PFSK-1 (cell line): ENCODE results near the gene FAT4.

ENCODE experiments used
- FOXP2 ChIP-seq: optimal IDR thresholded peaks from 2 replicates; pipeline ENCODE3; 2011; ENCODE audit warnings: borderline replicate concordance, control low read depth, inconsistent platforms; ENCODE audit not compliant: insufficient read depth; ENCODE audit errors: extremely low read length, extremely low read depth
- POLR2AphosphoS5 ChIP-seq: IDR thresholded peaks from 2 replicates; pipeline ENCODE4 v1.6.1; 2012; ENCODE audit warnings: low read depth, mild to moderate bottlenecking, control low read depth, low read length, moderate library complexity
- SIN3A ChIP-seq: IDR thresholded peaks from 2 replicates; pipeline ENCODE4 v1.6.1; 2012; ENCODE audit warnings: mild to moderate bottlenecking, low read length, moderate library complexity, borderline replicate concordance; ENCODE audit not compliant: insufficient read depth
- TAF1 ChIP-seq: IDR thresholded peaks from 2 replicates; pipeline ENCODE4 v1.6.1; 2012; ENCODE audit warnings: low read length, control low read depth, borderline replicate concordance; ENCODE audit not compliant: insufficient read depth
- TF ChIP-seq, protein P1 (sequence below), 2 experiments: IDR thresholded peaks; 2 replicates each; pipeline versions ENCODE4 v1.6.1 to v1.8.0; 2011 to 2012; ENCODE audit warnings: low read depth in 2 of 2, low read length in 2 of 2, control low read depth in 1 of 2, inconsistent platforms in 1 of 2, mild to moderate bottlenecking in 1 of 2, moderate library complexity in 1 of 2; ENCODE audit not compliant: insufficient read depth in 1 of 2

FAT4 gene

DNA sequence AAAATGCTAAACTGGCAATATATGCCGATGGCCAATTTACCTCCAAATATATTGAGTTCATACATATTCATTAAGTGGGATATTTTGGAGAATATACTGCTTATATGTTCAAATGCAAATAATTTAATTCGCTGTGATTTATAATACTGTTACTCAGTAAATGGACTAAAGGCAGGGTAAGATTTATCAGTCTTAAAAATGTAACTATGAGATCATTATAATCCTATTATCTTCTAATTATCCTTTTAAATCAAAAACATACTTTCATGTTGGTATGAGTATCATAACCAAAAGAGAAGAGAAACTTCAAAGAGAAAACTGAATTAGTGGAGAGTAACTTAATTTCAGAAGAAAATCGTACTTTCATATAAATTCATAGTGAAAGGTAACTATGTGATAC lies 44.6 kb downstream of the FAT4 start:
- TF ChIP-seq, protein P1, sequence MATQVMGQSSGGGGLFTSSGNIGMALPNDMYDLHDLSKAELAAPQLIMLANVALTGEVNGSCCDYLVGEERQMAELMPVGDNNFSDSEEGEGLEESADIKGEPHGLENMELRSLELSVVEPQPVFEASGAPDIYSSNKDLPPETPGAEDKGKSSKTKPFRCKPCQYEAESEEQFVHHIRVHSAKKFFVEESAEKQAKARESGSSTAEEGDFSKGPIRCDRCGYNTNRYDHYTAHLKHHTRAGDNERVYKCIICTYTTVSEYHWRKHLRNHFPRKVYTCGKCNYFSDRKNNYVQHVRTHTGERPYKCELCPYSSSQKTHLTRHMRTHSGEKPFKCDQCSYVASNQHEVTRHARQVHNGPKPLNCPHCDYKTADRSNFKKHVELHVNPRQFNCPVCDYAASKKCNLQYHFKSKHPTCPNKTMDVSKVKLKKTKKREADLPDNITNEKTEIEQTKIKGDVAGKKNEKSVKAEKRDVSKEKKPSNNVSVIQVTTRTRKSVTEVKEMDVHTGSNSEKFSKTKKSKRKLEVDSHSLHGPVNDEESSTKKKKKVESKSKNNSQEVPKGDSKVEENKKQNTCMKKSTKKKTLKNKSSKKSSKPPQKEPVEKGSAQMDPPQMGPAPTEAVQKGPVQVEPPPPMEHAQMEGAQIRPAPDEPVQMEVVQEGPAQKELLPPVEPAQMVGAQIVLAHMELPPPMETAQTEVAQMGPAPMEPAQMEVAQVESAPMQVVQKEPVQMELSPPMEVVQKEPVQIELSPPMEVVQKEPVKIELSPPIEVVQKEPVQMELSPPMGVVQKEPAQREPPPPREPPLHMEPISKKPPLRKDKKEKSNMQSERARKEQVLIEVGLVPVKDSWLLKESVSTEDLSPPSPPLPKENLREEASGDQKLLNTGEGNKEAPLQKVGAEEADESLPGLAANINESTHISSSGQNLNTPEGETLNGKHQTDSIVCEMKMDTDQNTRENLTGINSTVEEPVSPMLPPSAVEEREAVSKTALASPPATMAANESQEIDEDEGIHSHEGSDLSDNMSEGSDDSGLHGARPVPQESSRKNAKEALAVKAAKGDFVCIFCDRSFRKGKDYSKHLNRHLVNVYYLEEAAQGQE (IDR thresholded peaks at IDR 0.05; ENCODE audit: insufficient read depth in 1 of 2, low read depth in 2 of 2, low read length in 2 of 2), result no peak
- TF ChIP-seq FOXP2 (no peak), TAF1 (no peak), SIN3A (no peak), POLR2AphosphoS5 (no peak)

DNA sequence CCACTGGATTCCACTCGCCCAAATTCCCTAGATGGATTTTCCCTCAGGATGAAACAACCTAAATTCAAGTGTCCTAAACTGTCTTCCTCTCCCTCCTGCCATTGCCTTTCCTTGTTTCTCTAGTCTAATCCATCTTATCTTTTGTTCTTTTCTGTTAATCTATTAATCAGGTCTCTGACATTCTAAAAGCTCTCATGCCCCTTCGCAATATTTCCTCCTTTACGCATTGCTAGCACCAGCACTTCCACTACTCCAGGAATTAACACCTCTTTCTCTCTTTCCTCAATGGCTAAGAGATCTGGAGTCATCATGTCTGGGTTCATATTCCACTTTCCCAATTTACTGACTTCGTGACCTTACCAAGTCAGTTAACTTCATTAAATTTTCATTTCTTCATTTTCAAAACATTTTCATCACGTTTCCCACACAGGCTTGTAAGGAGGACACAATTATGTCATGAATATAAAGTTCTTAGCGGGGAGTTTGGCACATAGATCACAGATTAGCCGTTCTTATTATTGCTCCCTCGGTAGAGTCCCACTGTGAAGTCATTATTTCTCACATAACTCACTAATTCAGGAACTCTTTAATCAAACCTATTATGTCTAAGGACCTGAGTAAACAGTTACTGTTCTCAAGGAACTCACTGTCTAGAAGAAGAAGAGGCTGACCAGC lies 45.3 kb downstream of the FAT4 start:
- TF ChIP-seq, protein P1 (IDR thresholded peaks at IDR 0.05; ENCODE audit: insufficient read depth in 1 of 2, low read depth in 2 of 2, low read length in 2 of 2), result no peak
- no peak for TF ChIP-seq POLR2AphosphoS5
- TF ChIP-seq SIN3A, result no peak
- TF ChIP-seq FOXP2, result no peak
- TF ChIP-seq TAF1, result no peak

DNA sequence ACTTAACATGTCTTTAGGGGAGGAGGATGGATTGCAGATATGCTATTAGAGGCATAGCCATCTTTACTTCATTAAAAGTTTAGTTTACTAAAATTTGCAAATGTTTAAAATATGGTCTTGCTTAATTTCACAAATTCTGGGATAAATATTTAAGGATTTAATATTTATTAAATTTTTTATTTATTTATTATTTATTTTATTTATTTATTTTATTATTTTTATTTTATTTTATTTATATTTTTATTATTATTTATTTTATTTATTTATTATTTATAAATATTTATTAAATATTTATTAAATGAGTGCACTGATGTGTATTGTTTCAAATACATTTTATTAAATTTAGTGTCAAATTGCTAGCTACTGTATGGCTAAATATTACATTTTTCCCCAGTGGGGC lies 46.0 kb downstream of the FAT4 start:
- TF ChIP-seq, protein P1 (IDR thresholded peaks at IDR 0.05; ENCODE audit: insufficient read depth in 1 of 2, low read depth in 2 of 2, low read length in 2 of 2), result no peak
- no peak for TF ChIP-seq POLR2AphosphoS5
- no peak for TF ChIP-seq TAF1
- TF ChIP-seq SIN3A, result no peak
- no peak for TF ChIP-seq FOXP2
